Measurements from ENCODE around the gene ZAP70. TPM values are rescaled to one million over a fixed set of nuclear protein-coding genes. Genes with fewer than 3 reads are reported as not detected.

ZAP70 gene
- total and polyA plus RNA-seq, 4 donors, result 5.1 to 8.3 (median 5.5) TPM

DNA sequence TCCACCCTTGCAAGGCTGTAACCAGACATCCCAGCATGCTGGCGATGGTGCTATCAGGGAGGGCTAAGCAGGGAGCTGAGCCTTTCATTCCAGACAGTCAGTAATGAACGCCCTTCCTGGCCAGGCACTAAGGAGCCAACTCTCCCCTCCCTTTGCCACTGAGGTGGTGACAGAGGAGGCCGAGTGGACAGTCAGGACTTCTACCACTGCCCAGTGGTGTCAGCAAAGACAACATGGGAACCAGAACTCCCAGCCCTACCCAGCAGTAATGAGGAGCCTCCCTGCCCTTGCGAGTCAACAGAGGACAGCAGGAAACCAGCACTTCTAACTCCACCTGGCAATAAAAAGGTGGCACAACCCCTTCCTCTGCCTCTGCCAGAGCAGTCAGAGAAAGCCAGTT is 68.6 kb downstream of the ZAP70 start:
- WGBS, 2 donors, result 94 to 99% methylated on average over 4 of the region's 4 CpGs
- H3K4me1 ChIP-seq (ENCODE audit: control insufficient read depth in 5 of 5, insufficient read depth in 5 of 5, low read length in 5 of 5), result no peaks in the 10 kb centered on the region
- peaks cover 4 to 16% (median 7%) of the 10 kb centered on the region in 4 donors for H3K36me3 ChIP-seq (ENCODE audit: control insufficient read depth in 4 of 4, insufficient read depth in 4 of 4, low read length in 4 of 4)
- H3K9me3 ChIP-seq (ENCODE audit: control insufficient read depth in 4 of 4, insufficient read depth in 3 of 4, low read length in 3 of 4), result no peaks in the 10 kb centered on the region
- H3K4me3 ChIP-seq, result no peak overlapping the region
- ATAC-seq (ENCODE audit: insufficient read depth, low FRiP score) (no peak), DNase-seq (no peak)
- TF ChIP-seq, protein P1, sequence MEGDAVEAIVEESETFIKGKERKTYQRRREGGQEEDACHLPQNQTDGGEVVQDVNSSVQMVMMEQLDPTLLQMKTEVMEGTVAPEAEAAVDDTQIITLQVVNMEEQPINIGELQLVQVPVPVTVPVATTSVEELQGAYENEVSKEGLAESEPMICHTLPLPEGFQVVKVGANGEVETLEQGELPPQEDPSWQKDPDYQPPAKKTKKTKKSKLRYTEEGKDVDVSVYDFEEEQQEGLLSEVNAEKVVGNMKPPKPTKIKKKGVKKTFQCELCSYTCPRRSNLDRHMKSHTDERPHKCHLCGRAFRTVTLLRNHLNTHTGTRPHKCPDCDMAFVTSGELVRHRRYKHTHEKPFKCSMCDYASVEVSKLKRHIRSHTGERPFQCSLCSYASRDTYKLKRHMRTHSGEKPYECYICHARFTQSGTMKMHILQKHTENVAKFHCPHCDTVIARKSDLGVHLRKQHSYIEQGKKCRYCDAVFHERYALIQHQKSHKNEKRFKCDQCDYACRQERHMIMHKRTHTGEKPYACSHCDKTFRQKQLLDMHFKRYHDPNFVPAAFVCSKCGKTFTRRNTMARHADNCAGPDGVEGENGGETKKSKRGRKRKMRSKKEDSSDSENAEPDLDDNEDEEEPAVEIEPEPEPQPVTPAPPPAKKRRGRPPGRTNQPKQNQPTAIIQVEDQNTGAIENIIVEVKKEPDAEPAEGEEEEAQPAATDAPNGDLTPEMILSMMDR (IDR thresholded peaks at IDR 0.05; ENCODE audit: control extremely low read depth, extremely low read depth), result no peak
- H3K27me3 ChIP-seq (ENCODE audit: control insufficient read depth in 3 of 3, insufficient read depth in 3 of 3, low read length in 2 of 3), result no peaks in the 10 kb centered on the region
- H3K27ac ChIP-seq (ENCODE audit: low read depth in 1 of 2, low read length in 1 of 2), result no peak overlapping the region
- H3K9ac ChIP-seq (ENCODE audit: insufficient read depth in 1 of 2, low read length in 2 of 2), result no peak overlapping the region

DNA sequence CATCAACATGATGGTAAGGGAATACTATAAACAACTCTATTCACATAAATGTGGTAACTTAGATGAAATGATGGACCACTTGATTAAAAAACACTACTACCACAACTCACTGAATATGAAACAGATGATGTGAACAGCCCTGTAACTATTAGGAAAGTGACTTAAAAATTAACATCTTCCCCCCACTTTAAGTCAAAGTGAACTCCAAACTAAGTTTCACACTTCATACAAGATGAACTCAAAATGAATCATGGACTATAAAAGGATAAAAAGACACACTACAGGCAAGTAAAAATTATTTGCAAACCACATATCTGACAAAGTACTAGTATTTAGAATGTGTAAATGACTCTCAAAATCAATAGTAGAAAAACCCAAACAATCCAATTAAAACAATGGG is 71.6 kb downstream of the ZAP70 start:
- Histone ChIP-seq H3K4me1 (ENCODE audit: control insufficient read depth in 5 of 5, insufficient read depth in 5 of 5, low read length in 5 of 5) (no peaks in the 10 kb centered on the region), H3K9me3 (ENCODE audit: control insufficient read depth in 4 of 4, insufficient read depth in 3 of 4, low read length in 3 of 4) (no peaks in the 10 kb centered on the region), H3K4me3 (no peak overlapping the region), H3K27me3 (ENCODE audit: control insufficient read depth in 3 of 3, insufficient read depth in 3 of 3, low read length in 2 of 3) (no peaks in the 10 kb centered on the region), H3K9ac (ENCODE audit: insufficient read depth in 1 of 2, low read length in 2 of 2) (no peak overlapping the region), H3K27ac (ENCODE audit: low read depth in 1 of 2, low read length in 1 of 2) (no peak overlapping the region), H3K36me3 (ENCODE audit: control insufficient read depth in 4 of 4, insufficient read depth in 4 of 4, low read length in 4 of 4) (peaks cover 6 to 27% (median 16%) of the 10 kb centered on the region in 4 donors)
- ATAC-seq (ENCODE audit: insufficient read depth, low FRiP score), result no peak
- DNase-seq, result no peak
- TF ChIP-seq, protein P1 (IDR thresholded peaks at IDR 0.05; ENCODE audit: control extremely low read depth, extremely low read depth), result no peak

DNA sequence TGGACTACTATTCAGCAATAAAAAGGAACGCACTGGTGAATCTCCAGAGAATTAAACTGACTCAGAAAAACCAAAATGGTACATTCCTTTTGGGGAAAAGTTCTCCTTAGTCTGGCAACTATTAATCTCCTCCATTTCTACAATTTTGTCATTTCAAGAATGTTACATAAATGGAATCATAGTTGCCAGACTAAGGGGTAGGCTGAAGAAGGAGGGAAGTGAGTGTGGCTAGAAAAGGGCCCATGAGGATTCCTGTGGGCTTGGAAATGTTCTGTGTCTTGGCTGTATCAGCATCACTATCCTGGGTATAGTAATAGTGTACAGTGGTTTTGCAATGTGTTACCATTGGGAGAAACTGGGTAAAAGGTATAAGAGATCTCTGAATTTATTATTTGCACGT is 72.4 kb downstream of the ZAP70 start:
- H3K27me3 ChIP-seq (ENCODE audit: control insufficient read depth in 3 of 3, insufficient read depth in 3 of 3, low read length in 2 of 3), result no peaks in the 10 kb centered on the region
- 95 to 99% methylated on average over 2 of the region's 2 CpGs for WGBS, 2 donors
- TF ChIP-seq, protein P1 (IDR thresholded peaks at IDR 0.05; ENCODE audit: control extremely low read depth, extremely low read depth), result no peak
- no peak overlapping the region for H3K27ac ChIP-seq (ENCODE audit: low read depth in 1 of 2, low read length in 1 of 2)
- no peaks in the 10 kb centered on the region for H3K9me3 ChIP-seq (ENCODE audit: control insufficient read depth in 4 of 4, insufficient read depth in 3 of 4, low read length in 3 of 4)
- ATAC-seq (ENCODE audit: insufficient read depth, low FRiP score) (no peak), DNase-seq (no peak)
- H3K4me3 ChIP-seq, result no peak overlapping the region
- peaks cover 6 to 26% (median 18%) of the 10 kb centered on the region in 4 donors for H3K36me3 ChIP-seq (ENCODE audit: control insufficient read depth in 4 of 4, insufficient read depth in 4 of 4, low read length in 4 of 4)
- H3K4me1 ChIP-seq (ENCODE audit: control insufficient read depth in 5 of 5, insufficient read depth in 5 of 5, low read length in 5 of 5), result no peaks in the 10 kb centered on the region
- no peak overlapping the region for H3K9ac ChIP-seq (ENCODE audit: insufficient read depth in 1 of 2, low read length in 2 of 2)

DNA sequence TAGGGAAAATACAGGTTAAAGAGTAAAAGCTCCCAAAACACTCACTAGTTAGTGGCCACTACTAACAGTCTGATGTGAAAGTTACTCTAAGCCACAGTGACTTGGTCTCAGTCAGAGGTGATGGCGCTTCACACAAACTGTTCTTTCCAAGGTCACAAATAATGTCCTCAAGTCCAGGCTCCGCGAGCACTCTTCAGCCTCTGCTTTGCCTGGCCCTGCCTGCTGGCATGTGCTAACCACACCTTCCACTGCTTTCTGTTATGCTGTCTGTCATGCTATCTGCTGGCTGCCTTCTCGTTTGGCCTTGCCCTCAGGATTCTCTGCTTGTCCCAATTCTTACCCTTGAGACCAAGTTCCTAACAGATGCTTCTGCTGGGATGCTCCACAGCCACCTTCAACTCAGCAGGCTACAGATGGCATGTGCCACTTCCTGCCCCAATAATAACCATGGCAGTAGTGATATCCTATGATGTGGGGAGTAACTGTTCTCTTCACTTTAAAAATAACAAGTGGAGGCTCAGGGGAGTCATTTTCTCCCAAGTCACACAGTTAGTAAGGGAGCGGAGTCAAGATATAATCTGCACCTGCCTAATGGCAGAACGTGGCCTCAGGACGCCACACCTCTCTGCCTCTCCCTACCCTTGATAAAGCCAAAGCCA is 75.7 kb downstream of the ZAP70 start:
- Histone ChIP-seq H3K4me3 (no peak overlapping the region), H3K4me1 (ENCODE audit: control insufficient read depth in 5 of 5, insufficient read depth in 5 of 5, low read length in 5 of 5) (no peaks in the 10 kb centered on the region), H3K27me3 (ENCODE audit: control insufficient read depth in 3 of 3, insufficient read depth in 3 of 3, low read length in 2 of 3) (no peaks in the 10 kb centered on the region), H3K27ac (ENCODE audit: low read depth in 1 of 2, low read length in 1 of 2) (no peak overlapping the region), H3K9ac (ENCODE audit: insufficient read depth in 1 of 2, low read length in 2 of 2) (no peak overlapping the region), H3K9me3 (ENCODE audit: control insufficient read depth in 4 of 4, insufficient read depth in 3 of 4, low read length in 3 of 4) (no peaks in the 10 kb centered on the region), H3K36me3 (ENCODE audit: control insufficient read depth in 4 of 4, insufficient read depth in 4 of 4, low read length in 4 of 4) (peaks cover 16 to 41% (median 30%) of the 10 kb centered on the region in 4 donors)
- TF ChIP-seq, protein P1 (IDR thresholded peaks at IDR 0.05; ENCODE audit: control extremely low read depth, extremely low read depth), result no peak
- no peak for ATAC-seq (ENCODE audit: insufficient read depth, low FRiP score)
- no peak for DNase-seq
- WGBS, 2 donors, result 95 to 97% methylated on average over 7 of the region's 7 CpGs
